ENCODE measurements around the gene SIRPG.
A peak's percentile ranks its signal among the peaks of the same experiment; 100 is the strongest.

The SIRPG gene

DNA sequence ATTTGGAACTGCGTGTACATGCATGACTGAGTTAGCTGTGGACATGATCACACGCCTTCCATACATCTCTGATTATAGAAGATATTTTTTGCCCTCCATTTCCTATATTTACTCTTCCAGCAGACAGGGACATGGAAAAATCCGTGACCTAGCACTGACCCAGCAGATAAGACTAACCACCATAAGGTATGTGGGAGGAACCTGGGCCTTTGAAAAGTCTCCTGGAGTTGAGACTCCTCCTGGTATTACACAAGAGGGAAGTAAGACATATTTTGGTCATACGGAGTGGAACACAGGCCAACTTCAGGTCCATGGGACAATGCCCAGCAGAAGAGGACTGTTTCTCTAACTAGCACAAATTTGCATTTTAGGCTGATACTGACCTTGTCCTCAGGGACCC, 24.0 kb downstream of the SIRPG start:
- Mint-ChIP-seq H3K4me3 (no peak overlapping the region), H3K4me1 (peaks cover 13% of the 10 kb centered on the region), H3K9me3 (no peaks in the 10 kb centered on the region), H3K27ac (no peak overlapping the region), H3K36me3 (no peaks in the 10 kb centered on the region), H3K27me3 (no peaks in the 10 kb centered on the region)
- ATAC-seq = no peak

DNA sequence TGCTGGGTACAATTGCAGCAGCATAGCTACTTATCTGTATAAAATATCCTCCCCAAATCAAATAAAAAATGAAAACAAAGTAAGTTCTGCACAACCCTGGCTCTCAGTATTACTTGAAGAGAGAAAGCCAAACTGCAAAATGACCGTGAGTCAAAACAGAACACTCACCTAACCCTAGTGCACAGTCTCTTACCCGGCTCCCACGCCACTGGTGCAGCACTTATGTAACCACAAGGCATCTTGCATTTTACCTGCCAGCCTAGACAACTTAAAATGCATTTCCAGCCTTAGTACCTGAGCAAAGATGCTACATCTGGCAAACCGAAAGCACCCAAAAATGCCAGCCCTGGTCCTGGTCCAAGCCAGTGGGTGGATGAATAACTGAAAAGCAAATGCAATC, 25.4 kb downstream of the SIRPG start:
- Mint-ChIP-seq H3K4me3 (no peak overlapping the region), H3K36me3 (no peaks in the 10 kb centered on the region), H3K27ac (peak overlapping the region; percentile 6), H3K9me3 (no peaks in the 10 kb centered on the region), H3K27me3 (no peaks in the 10 kb centered on the region), H3K4me1 (peaks cover 16% of the 10 kb centered on the region)
- ATAC-seq = peak; percentile 70

DNA sequence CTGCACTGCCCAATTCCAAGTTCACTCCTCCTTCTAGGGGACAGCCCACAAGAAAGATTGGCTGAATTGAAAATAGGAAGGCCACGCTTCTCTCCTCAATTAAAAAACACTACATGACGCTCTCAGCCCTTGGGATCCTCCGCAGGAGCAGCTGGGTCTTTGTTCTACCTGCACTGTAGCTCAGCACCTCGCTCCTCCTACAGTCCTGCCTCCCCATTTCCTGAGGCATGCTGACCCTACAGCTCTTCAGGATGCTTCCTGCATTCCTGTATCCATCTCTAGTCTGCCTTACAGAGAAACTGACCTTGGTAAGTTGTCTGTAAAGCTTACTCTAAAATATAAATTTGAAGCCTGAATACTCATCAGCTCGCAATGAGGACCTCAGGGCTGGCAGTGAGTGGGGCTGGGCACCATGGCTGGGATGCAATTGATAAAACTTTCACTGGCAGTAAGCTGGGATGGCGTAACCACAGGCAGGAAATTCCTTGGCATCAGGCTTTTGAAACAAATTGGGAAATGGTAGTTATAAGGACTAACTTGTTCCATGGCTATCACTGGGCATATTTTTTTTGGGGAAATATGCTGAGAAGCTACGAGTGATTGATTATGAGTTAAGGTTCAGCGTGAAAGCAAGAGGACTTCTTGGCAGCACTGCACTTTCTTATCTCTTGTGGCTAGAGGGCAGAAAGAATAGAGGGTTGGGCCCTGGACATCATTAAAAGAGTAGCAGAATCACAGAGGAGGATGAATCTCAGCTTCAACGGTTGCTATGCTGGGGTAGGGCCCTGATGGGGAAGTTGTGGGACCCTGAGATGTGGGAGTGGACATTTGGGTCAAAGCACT, 26.0 kb downstream of the SIRPG start:
- peak overlapping the region; percentile 6 for H3K27ac Mint-ChIP-seq
- H3K36me3 Mint-ChIP-seq = no peaks in the 10 kb centered on the region
- H3K9me3 Mint-ChIP-seq = no peaks in the 10 kb centered on the region
- H3K4me1 Mint-ChIP-seq = peaks cover 22% of the 10 kb centered on the region
- no peak overlapping the region for H3K4me3 Mint-ChIP-seq
- no peak for ATAC-seq
- no peaks in the 10 kb centered on the region for H3K27me3 Mint-ChIP-seq

DNA sequence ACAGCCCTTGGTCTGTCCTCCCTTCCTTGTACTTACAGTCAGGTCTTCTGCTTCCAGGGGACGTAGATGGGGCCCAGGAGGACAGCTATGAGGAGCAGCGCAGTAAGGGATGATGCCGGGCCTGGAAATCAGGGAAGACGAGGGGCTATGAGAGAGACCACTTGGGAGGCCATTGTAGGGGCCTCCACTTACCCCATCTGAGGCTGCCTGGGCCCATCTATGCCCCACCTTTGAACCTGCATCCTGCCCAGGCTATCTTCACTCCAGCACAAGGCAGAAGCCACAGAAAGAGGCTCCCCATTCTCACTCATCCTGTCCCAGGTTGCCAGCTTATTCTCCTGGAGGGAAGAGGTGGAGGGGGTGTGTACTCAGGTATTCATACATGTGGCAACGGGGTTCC, 27.4 kb downstream of the SIRPG start:
- no peaks in the 10 kb centered on the region for H3K36me3 Mint-ChIP-seq
- H3K4me1 Mint-ChIP-seq = peaks cover 36% of the 10 kb centered on the region
- ATAC-seq = no peak
- H3K9me3 Mint-ChIP-seq = no peaks in the 10 kb centered on the region
- no peak overlapping the region for H3K4me3 Mint-ChIP-seq
- H3K27me3 Mint-ChIP-seq = no peaks in the 10 kb centered on the region
- no peak overlapping the region for H3K27ac Mint-ChIP-seq

DNA sequence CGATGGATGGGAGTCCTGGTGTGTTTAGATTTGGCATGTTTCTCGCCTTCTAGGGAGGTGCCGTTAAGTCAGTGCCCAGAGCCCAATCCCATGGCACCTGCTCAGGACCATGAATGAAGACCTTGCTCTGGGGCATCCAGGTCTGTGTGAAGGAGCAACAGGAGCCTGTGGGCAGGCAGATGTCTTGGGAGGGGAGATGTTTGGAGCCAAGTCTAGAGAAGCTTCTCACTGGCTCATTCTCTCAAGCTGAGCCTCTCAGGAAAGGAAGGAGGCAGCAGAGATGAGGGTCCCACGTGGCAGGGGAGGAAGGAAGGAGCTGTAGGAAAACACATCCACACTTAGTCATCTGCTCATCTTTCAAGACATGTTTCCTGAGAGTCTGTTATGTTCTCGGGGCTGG, 28.3 kb downstream of the SIRPG start:
- Mint-ChIP-seq H3K4me1 (peaks cover 44% of the 10 kb centered on the region), H3K36me3 (no peaks in the 10 kb centered on the region), H3K27me3 (no peaks in the 10 kb centered on the region), H3K9me3 (no peaks in the 10 kb centered on the region), H3K27ac (peak overlapping the region; percentile 43), H3K4me3 (no peak overlapping the region)
- ATAC-seq = no peak

DNA sequence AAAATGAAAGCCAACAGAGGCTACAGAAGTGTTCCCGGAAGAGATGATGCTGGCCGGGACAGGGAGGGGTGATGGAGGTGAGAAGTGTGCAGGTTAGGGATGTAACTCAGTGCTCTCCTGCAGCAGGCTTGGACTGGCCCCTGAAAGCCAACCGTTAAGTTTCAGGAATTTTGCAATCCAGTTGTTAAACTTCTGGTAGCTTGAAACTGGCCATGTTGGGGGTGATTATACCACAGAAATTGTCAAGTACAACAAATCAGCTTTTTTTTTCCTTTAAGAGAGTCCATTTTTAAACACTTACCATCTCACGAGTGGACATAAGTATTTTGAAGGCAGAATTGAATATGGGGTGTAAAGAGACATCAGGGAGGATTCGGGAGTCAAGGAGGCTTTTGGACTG, 29.0 kb downstream of the SIRPG start:
- Mint-ChIP-seq H3K27ac (peak overlapping the region; percentile 43), H3K4me3 (no peak overlapping the region), H3K9me3 (no peaks in the 10 kb centered on the region), H3K36me3 (no peaks in the 10 kb centered on the region), H3K4me1 (peaks cover 51% of the 10 kb centered on the region), H3K27me3 (no peaks in the 10 kb centered on the region)
- ATAC-seq = no peak

DNA sequence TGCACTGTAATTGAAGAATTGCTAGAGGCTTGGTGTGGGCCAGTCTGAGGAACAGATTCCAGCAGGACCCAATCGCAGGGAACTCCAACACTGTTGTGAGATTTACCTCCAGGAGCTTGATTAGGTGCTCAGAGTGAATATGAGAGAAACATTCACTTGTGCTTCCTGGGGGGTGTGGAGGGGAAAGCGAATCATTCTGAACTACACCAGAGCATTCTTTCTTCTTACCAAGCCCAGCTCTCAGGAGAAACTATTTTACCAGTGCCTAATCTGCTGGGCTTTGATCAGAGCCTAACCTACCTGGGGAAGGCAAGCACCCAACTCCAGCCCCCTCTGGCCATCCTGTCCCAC, 30.4 kb downstream of the SIRPG start:
- Mint-ChIP-seq H3K27ac (peak overlapping the region; percentile 25), H3K4me3 (no peak overlapping the region), H3K9me3 (no peaks in the 10 kb centered on the region), H3K36me3 (no peaks in the 10 kb centered on the region), H3K4me1 (peaks cover 60% of the 10 kb centered on the region), H3K27me3 (no peaks in the 10 kb centered on the region)
- ATAC-seq = no peak

DNA sequence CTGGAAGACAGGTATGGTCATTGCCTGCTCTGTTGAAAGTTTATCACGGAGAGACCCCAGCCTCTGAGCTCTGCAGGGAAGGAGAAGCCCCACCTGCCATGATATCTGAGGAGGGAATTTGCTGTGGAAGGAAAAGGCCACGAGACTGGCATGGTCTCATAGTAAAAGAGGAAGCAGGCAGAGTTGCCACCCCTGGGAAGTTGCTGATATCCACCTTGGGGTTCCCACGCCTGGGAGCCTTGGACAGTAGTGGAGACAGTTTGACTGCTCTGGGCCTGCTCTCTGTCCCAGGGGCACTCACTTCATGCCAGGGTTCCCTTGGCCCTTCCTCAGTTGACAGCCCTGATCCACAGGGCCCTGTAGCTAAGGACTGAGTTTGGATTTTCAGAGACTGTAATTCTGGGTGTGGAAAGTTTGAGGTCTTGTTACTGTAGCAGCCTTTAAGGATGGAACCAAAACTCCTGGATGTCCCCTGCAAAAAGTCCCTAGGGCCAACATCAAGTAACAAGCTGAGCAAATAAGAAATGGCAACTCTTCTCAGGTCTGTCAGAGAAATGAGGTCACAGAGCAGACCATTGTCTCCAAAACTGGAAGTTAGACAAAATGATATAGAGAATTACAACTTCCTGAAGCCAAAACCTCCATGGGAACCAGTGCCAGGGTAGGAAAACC, 30.9 kb downstream of the SIRPG start:
- no peaks in the 10 kb centered on the region for H3K36me3 Mint-ChIP-seq
- no peak overlapping the region for H3K4me3 Mint-ChIP-seq
- H3K9me3 Mint-ChIP-seq = no peaks in the 10 kb centered on the region
- H3K4me1 Mint-ChIP-seq = peaks cover 59% of the 10 kb centered on the region
- no peak for ATAC-seq
- peak overlapping the region; percentile 25 for H3K27ac Mint-ChIP-seq
- H3K27me3 Mint-ChIP-seq = no peaks in the 10 kb centered on the region

DNA sequence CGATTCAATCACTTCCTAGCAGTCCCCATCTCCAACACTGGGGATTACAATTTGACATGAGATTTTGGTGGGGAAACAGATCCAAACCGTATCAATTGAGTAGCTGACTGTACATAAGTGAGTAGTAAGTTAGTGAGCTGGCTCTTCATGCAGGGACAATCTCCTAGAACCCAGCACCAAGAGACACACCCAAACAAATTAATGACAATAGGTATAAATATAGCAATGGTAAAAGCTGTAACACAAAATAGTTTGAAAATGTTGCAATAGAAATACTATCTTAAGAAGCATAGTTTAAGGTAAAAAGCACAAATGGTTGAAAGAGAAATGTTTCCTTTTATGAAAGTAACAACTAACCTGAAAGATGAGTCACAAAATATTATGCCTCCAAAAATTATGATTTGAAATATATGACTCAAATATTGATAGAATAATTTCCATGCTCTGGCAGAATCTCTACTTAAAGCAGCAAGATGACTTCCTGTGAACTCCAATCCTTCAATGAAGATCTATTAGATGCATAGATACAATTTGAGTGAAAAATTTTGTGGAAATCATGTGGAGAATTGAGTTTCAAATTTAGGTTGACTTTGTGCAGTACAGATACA, 32.4 kb downstream of the SIRPG start:
- Mint-ChIP-seq H3K9me3 (no peaks in the 10 kb centered on the region), H3K4me3 (no peak overlapping the region), H3K27ac (peak overlapping the region; percentile 44), H3K27me3 (no peaks in the 10 kb centered on the region), H3K4me1 (peaks cover 67% of the 10 kb centered on the region), H3K36me3 (no peaks in the 10 kb centered on the region)
- no peak for ATAC-seq

DNA sequence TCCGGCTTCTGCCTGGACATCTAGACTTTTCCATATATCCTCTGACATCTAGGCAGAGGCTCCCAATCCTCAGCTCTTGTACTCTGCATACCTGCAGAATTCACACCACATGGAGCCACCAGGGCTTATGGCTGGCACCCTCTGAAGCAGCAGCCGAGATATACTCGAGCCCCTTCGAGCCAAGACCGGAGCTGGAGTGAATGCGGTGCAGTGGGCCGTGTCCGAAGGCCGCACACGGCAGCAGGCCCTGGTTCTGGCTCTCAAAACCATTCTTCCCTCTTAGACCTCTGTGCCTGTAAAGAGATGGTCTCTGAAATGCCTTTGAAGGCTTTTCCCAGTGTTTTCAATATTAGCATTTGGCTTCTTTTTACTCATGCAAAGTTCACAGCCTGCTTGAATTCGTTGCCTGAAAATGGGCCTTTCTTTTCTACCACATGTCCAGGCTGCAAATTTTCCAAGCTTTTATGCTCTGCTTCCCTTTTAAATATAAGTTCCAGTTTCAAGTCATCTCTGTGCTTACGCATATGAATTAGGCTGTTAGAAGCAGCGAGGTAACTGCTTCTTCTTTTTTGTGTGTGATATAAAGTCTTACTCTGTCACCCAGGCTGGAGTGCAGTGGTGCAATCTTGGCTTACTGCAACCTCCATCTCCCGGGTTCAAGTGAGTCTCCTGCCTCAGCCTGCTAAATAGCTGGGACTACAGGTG, 33.9 kb downstream of the SIRPG start:
- H3K36me3 Mint-ChIP-seq = no peaks in the 10 kb centered on the region
- ATAC-seq = peak; percentile 57
- H3K4me3 Mint-ChIP-seq = no peak overlapping the region
- H3K27me3 Mint-ChIP-seq = no peaks in the 10 kb centered on the region
- H3K9me3 Mint-ChIP-seq = peaks cover 6% of the 10 kb centered on the region
- H3K4me1 Mint-ChIP-seq = peaks cover 83% of the 10 kb centered on the region
- peak overlapping the region; percentile 73 for H3K27ac Mint-ChIP-seq

DNA sequence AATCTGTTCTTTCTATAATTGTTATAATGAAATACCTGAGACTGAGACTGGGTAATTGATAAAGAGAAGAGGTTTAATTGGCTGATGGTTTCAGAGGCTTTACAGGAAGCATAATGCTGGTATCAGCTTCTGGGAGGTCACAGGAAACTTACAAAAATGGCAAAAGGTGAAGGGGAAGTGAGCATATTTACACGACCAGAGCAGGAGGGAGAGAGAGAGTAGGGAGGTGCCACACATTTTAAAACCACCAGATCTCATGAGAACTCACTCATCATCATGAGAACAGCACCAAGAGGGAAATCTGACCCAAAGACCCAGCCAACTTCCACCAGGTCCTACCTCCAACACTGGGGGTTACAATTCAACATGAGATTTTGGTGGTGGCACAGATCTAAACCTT, 35.1 kb downstream of the SIRPG start:
- H3K27ac Mint-ChIP-seq = peak overlapping the region; percentile 73
- H3K4me3 Mint-ChIP-seq = no peak overlapping the region
- peaks cover 10% of the 10 kb centered on the region for H3K9me3 Mint-ChIP-seq
- peaks cover 89% of the 10 kb centered on the region for H3K4me1 Mint-ChIP-seq
- H3K36me3 Mint-ChIP-seq = no peaks in the 10 kb centered on the region
- ATAC-seq = peak; percentile 85
- no peaks in the 10 kb centered on the region for H3K27me3 Mint-ChIP-seq

DNA sequence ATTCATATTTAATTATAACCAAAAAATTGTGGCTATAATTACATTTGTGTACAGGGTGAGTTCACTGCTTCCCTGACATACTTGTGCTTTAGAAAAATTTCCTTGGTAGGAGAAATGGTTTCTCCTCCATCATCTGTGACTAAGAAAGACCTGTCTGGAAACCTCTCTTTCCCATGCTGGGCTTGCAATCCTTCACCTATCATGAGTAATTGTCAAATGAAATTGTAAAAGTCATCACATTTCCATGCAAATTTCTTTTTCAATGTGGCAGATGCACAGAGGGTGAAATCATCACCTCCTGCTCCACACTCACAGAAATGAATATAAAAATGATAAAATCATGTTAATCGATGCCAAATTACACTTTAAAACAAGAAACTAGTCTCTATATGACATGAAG, 36.3 kb downstream of the SIRPG start:
- H3K4me3 Mint-ChIP-seq = no peak overlapping the region
- H3K9me3 Mint-ChIP-seq = peaks cover 10% of the 10 kb centered on the region
- ATAC-seq = no peak
- no peaks in the 10 kb centered on the region for H3K36me3 Mint-ChIP-seq
- peaks cover 88% of the 10 kb centered on the region for H3K4me1 Mint-ChIP-seq
- H3K27me3 Mint-ChIP-seq = no peaks in the 10 kb centered on the region
- H3K27ac Mint-ChIP-seq = peak overlapping the region; percentile 80

DNA sequence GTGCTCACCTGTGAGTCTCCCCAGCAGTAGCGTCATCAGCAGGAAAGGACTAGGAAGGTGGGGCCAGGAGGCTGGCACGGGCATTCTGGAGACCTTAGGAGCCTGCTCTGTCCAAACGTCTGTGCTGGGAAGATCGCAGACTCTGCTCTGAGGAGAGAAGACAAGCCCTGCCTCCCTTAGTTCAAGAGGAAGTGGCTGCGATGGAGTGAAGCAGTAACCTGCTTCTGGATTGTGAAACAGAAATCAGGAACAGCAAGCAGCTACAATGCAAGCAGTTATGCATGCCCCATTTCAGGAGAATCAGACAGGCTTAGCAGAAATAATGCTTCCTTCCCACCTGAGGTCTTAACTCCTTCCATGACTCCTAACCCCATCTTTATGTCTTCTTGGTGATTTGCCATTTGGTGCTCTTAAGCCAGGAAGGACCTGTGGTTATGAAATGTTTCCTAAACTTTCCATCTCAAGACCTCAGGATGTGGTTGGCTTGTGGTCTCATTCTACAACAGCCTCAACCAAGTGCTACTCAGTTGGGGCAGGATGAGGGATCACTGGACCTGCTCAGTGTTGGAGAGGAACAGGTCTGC, 37.6 kb downstream of the SIRPG start, which contains the start of gene SIRPB1:
SIRPB1 (minus strand) TSS at position 149 of the 584 bp plus-strand sequence; CDS start at position 84, 65 bp downstream.
- no peaks in the 10 kb centered on the region for H3K27me3 Mint-ChIP-seq
- H3K36me3 Mint-ChIP-seq = no peaks in the 10 kb centered on the region
- H3K4me3 Mint-ChIP-seq = peak within 1 kb of the TSS; percentile 36
- peak within 1 kb of the TSS; percentile 80 for H3K27ac Mint-ChIP-seq
- H3K4me1 Mint-ChIP-seq = peaks cover 80% of the 10 kb centered on the region
- peaks cover 10% of the 10 kb centered on the region for H3K9me3 Mint-ChIP-seq
- peak; percentile 65 for ATAC-seq

DNA sequence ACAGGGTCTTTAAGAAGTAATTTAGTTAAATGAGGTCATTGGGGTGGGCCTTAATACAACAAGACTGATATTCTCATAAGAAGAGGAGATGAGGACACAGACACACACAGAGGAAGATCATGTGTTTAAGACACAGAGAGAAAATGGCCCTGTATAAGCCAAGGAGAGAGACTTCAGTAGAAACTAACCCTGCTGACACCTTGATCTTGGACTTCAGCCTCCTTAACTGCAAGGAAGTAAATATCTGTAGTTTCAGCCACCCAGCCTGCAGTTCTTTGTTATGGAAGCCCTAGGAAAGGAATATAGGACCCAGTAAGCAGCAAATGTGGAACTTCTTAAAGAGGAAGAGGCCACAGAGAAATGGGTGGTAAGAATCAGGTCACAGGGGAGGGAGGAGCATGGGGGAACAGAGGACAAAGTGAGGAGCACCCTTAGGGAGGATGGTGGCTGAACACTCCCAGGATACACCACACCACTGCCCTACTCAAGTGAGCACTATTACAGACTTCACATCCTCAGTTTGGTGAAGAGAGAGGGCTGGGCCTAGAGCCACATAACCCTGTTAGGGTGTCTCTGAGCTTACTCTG, 38.5 kb downstream of the SIRPG start:
- no peaks in the 10 kb centered on the region for H3K27me3 Mint-ChIP-seq
- peak overlapping the region; percentile 36 for H3K4me3 Mint-ChIP-seq

More for the DNA sequence above, 38.5 kb downstream of the SIRPG start:
- Mint-ChIP-seq H3K27ac (peak overlapping the region; percentile 80), H3K36me3 (no peaks in the 10 kb centered on the region), H3K9me3 (peaks cover 13% of the 10 kb centered on the region), H3K4me1 (peaks cover 77% of the 10 kb centered on the region)
- peak; percentile 20 for ATAC-seq
